Brain microvascular endothelial cell (primary cell): ENCODE results near the gene UBE2G1.
"Not testable (repeated sequence)": the region's sequence is repeated elsewhere in the genome, so short reads cannot be mapped to it uniquely, and the experiment has no call there.

Source experiments
- DNase-seq: peaks from one replicate; pipeline ENCODE4 v3.0.0-alpha.2; 2020
- H3K27ac ChIP-seq: fragments of 250-450 bp; sonication (Bioruptor Pico); 2 replicates; pipeline ENCODE4 v1.5.1; 2020; ENCODE audit warnings: mild to moderate bottlenecking, moderate library complexity
- H3K27me3 ChIP-seq: fragments of 250-450 bp; sonication (Bioruptor Pico); replicated peaks from 2 replicates; pipeline ENCODE4 v1.5.1; 2020; ENCODE audit warnings: mild to moderate bottlenecking
- H3K36me3 ChIP-seq: fragments of 250-450 bp; sonication (Bioruptor Pico); replicated peaks from 2 replicates; pipeline ENCODE4 v1.5.1; 2020; ENCODE audit warnings: mild to moderate bottlenecking
- H3K4me3 ChIP-seq: 2 replicates; pipeline ENCODE4 v1.5.1; 2011; ENCODE audit warnings: low read depth, mild to moderate bottlenecking, control low read depth, low read length, moderate library complexity
- in situ Hi-C: cut with HindIII; loops from 2 replicates; pipeline ENCODE4 v1.10.0; 2017; ENCODE audit warnings: low sequenced_read_pairs, low pct_ligation_motif_present
- TF ChIP-seq, protein P1 (sequence below): IDR thresholded peaks from 2 replicates; pipeline ENCODE4 v1.5.1; 2011; ENCODE audit warnings: low read depth, mild to moderate bottlenecking, moderate library complexity, low read length, control low read depth, inconsistent platforms; ENCODE audit errors: missing control alignments

The UBE2G1 gene

DNA sequence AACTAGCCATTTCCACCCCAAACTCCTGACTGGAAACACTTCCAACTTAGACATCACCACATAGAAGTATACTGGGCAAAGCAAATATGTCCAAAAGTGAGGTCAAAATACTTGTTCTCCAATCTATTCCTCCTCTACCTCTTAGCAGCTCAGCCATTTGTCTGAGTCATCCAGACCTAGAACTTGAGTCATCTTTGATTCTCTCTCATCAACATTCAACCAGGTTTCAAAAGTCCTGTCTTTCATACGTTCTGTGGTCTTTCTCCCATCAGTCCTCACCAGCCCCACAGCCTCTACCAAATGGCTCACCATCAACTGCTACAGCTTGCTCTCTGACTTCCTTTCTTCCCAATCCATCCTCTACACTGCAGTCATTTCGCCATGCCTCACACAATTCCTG is 109.5 kb downstream of the UBE2G1 start:
- TF ChIP-seq, protein P1, sequence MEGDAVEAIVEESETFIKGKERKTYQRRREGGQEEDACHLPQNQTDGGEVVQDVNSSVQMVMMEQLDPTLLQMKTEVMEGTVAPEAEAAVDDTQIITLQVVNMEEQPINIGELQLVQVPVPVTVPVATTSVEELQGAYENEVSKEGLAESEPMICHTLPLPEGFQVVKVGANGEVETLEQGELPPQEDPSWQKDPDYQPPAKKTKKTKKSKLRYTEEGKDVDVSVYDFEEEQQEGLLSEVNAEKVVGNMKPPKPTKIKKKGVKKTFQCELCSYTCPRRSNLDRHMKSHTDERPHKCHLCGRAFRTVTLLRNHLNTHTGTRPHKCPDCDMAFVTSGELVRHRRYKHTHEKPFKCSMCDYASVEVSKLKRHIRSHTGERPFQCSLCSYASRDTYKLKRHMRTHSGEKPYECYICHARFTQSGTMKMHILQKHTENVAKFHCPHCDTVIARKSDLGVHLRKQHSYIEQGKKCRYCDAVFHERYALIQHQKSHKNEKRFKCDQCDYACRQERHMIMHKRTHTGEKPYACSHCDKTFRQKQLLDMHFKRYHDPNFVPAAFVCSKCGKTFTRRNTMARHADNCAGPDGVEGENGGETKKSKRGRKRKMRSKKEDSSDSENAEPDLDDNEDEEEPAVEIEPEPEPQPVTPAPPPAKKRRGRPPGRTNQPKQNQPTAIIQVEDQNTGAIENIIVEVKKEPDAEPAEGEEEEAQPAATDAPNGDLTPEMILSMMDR = no peak

DNA sequence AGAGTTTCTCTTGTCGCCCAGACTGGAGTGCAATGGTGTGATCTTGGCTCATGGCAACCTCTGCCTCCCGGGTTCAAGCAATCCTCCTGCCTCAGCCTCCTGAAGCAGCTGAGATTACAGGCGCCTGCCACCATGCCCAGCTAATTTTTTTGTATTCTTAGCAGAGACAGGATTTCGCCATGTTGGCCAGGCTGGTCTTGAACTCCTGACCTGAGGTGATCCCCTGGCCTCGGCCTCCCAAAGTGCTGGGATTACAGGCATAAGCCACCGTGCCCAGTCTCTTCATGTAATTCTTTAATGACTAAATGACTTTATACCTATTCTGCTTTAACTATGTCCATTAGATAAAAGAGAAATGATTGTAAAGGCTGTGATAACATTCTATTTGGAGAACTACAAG is 111.2 kb downstream of the UBE2G1 start:
- H3K4me3 ChIP-seq, H3K27ac ChIP-seq, in situ Hi-C loops, DNase-seq, H3K27me3 ChIP-seq, H3K36me3 ChIP-seq: not testable (repeated sequence)

More for the DNA sequence above, 109.5 kb downstream of the UBE2G1 start:
- H3K36me3 ChIP-seq = no peaks in the 10 kb centered on the region
- no peak overlapping the region for H3K27ac ChIP-seq
- H3K4me3 ChIP-seq = no peak overlapping the region
- DNase-seq = peak; percentile 11
- in situ Hi-C loops = no loop called here
- no peaks in the 10 kb centered on the region for H3K27me3 ChIP-seq

DNA sequence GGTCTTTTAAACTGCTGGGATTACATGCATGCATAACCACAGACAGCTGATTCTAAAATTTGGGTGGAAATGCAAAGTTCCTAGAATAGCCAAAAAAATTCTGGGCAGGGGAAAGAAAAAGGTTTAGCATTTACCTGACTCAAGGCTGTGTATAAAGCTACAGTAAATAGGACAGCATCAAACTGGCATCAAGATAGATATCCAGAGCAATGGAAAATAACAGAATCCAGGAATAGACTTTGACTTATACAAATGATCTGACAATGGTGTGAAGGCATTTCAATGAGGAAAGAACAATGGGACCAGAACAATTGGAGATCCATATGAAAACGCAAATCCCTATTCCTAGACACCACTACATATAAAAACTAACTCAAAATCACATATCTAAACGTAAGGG is 115.6 kb downstream of the UBE2G1 start:
- DNase-seq = no peak
- in situ Hi-C loops = no loop called here
- H3K36me3 ChIP-seq = no peaks in the 10 kb centered on the region

DNA sequence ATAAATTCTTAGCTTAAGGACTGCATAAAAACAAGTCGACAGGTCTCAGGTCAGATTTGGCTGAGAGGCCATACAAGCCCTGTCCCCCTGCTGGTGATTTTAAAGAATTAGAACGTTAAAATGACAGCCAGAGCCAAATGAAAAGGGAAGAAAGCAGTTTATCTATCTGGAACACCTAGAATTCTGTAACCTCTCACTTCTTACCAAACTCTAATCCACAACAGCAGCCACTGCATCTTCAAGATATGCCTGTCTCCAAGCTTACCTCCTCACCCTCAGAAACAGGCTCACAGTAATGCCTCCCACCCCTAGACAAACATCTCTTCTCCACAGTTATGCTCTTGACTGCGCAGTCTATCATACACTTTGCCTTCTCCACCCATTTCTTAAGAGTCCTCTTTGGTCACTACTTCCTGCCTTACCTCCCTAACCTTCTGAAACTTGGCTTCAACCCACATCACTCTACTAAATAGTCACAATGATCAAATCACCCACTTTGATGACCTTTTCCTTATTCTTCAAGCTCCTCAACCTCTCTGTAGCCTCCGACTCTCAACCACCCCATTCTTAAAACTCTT is 116.9 kb downstream of the UBE2G1 start:
- in situ Hi-C loops = no loop called here
- H3K27ac ChIP-seq = no peak overlapping the region
- no peak overlapping the region for H3K4me3 ChIP-seq
- TF ChIP-seq, protein P1 = peak; percentile 76
- peak; percentile 7 for DNase-seq
- H3K36me3 ChIP-seq = no peaks in the 10 kb centered on the region
- no peaks in the 10 kb centered on the region for H3K27me3 ChIP-seq

More for the DNA sequence above, 115.6 kb downstream of the UBE2G1 start:
- no peak overlapping the region for H3K27ac ChIP-seq
- TF ChIP-seq, protein P1 = no peak
- no peaks in the 10 kb centered on the region for H3K27me3 ChIP-seq
- no peak overlapping the region for H3K4me3 ChIP-seq

DNA sequence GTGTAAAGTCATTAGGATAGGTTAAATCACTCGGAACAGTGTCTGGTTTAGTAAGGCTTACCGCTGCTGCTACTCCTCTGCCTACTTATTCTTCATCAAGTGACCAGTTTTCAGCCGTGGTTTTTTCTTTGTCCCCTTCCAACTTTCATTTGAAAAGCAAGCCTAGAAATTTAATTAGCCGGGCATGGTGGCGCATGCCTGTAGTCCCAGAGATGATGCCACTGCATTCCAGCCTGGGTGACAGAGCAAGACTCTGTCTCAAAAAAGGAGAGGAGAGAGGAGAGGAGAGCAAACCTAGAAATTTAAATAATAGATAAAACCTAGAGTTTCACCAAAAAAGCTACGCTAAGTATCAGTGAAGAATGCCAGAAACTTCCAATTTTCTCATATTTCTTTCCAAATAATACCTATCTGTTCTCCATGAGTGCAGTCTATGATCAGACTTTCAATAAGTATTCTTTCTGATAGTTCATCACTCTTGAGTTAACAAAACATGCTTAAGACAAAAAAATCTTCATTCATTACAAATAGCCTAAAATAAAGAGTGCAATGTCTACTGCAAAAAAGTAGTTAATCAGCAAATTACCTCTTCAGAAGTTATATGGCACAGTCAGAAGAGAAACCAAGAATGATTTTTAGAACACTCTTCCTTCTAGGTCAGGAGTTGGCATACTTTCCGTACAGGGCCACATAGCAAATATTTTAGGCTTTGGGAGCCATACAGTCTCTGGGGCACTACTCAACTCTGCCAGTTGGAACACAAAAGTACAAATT is 117.8 kb downstream of the UBE2G1 start:
- Histone ChIP-seq H3K27ac (no peak overlapping the region), H3K4me3 (no peak overlapping the region), H3K36me3 (no peaks in the 10 kb centered on the region), H3K27me3 (no peaks in the 10 kb centered on the region)
- TF ChIP-seq, protein P1 = no peak
- DNase-seq = no peak
- in situ Hi-C loops = no loop called here

DNA sequence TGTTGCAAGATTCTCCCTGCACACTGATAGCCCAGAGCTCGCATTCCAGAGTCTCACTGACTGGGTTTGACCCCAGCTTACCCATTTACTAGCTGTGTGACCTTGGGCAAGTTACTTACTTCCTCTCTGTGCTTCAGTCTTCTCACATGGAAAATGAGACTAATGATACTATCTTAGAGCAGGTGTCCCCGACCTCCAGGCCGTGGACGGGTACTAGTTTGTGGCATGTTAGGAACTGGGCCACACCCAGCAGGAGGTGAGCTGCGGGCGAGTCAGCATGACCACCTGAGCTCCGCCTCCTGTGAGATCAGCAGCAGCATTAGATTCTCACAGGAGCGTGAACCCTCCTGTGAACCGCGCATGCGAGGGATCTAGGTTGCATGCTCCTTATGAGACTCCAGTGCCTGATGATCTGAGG is 118.5 kb downstream of the UBE2G1 start:
- no peak overlapping the region for H3K27ac ChIP-seq
- in situ Hi-C loops = no loop called here

More for the DNA sequence above, 118.5 kb downstream of the UBE2G1 start:
- TF ChIP-seq, protein P1 = no peak
- Histone ChIP-seq H3K36me3 (no peaks in the 10 kb centered on the region), H3K4me3 (no peak overlapping the region), H3K27me3 (no peaks in the 10 kb centered on the region)
- no peak for DNase-seq
